Gastrocnemius medialis (tissue), 4 donors: ENCODE data around the gene TNFAIP3.

ENCODE experiments used
- CTCF ChIP-seq, 5 experiments: fragments of 450-650 bp in 3 of 5; fragments of 200-600 bp in 2 of 5; sonication (generic) in 2 of 5; IDR thresholded peaks in 4 of 5; conservative IDR thresholded peaks in 1 of 5; 1 replicate in 4 of 5; 2 replicates in 1 of 5; pipeline ENCODE4 v1.5.1; 2016 to 2019; ENCODE audit warnings: antibody characterized with exemption in 5 of 5, mild to moderate bottlenecking in 3 of 5, moderate library complexity in 3 of 5
- POLR2A ChIP-seq, 2 donors: fragments of 450-650 bp; IDR thresholded peaks; one replicate each; pipeline ENCODE4 v1.6.1; 2017; ENCODE audit warnings: antibody characterized with exemption in 2 of 2, mild to moderate bottlenecking in 2 of 2, moderate library complexity in 2 of 2

DNA sequence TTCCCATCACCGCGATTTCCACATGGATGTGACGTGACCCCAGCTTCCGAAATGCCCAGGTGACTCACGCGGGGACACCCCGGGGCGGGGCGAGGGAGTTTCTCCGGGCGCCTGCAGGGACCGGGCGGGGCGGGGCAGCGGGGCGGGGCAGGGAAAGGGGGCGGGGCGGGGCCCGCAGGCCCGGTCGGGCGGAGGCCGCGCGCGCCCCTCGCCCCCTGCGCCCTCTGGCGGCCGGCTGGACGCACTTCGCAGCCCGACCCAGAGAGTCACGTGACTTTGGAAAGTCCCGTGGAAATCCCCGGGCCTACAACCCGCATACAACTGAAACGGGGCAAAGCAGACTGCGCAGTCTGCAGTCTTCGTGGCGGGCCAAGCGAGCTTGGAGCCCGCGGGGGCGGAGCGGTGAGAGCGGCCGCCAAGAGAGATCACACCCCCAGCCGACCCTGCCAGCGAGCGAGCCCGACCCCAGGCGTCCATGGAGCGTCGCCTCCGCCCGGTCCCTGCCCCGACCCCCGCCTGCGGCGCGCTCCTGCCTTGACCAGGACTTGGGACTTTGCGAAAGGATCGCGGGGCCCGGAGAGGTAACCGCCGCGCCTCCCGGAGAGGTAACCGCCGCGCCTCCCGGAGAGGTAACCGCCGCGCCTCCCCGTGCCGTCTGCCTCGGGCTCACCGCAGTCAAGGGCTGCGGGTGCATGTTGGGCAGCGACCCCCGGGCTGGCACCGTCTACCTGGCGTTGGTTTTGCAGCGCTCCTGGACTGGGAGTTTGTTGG is at the start of gene TNFAIP3:
- peak; percentile 51 to 79 for TF ChIP-seq POLR2A (IDR thresholded peaks at IDR 0.05)
- TF ChIP-seq CTCF (IDR thresholded peaks at IDR 0.05 in 4 of 5, conservative IDR thresholded peaks at IDR 0.05 in 1 of 5): peak; percentile 71 to 97 (median 92)
